Keratinocyte (primary cell): ENCODE measurements around the gene KIF16B.

ENCODE experiments used
- CTCF ChIP-seq, 3 experiments: IDR thresholded peaks in 1 of 3; conservative IDR thresholded peaks in 1 of 3; optimal IDR thresholded peaks in 1 of 3; 2 replicates in 2 of 3; 3 replicates in 1 of 3; pipeline versions ENCODE3 to v1.5.1; 2011; ENCODE audit warnings: low read length in 3 of 3, mild to moderate bottlenecking in 3 of 3, moderate library complexity in 2 of 3, control low read depth in 1 of 3, inconsistent platforms in 1 of 3; ENCODE audit not compliant: insufficient read depth in 2 of 3; ENCODE audit errors: extremely low read depth in 1 of 3
- EZH2 ChIP-seq: IDR thresholded peaks from one replicate; pipeline ENCODE4 v1.6.1; 2012; ENCODE audit warnings: inconsistent platforms, mild to moderate bottlenecking, low read length, moderate library complexity

DNA sequence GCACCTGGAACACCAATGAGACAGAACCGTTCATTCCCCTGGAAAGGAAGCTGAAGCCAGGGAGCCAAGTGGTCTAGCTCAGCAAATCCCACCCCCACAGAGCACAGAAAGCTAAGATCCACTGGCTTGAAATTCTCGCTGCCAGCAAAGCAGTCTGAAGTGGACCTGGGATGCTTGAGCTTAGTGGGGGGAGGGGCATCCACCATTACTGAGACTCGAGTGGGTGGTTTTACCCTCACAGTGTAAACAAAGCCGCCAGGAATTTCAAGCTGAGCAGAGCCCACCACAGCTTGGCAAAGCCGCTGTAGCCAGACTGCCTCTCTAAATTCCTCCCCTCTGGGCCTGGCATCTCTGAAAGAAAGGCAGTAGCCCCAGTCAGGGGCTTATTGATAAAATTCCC, 53.1 kb downstream of the KIF16B start:
- TF ChIP-seq CTCF (optimal IDR thresholded peaks at IDR 0.05 in 1 of 3, IDR thresholded peaks at IDR 0.05 in 1 of 3, conservative IDR thresholded peaks at IDR 0.05 in 1 of 3; ENCODE audit: extremely low read depth in 1 of 3, insufficient read depth in 2 of 3, low read length in 3 of 3), result no peak
- TF ChIP-seq EZH2, result no peak
